Skeletal muscle cell (primary cell): Measurements from ENCODE around the gene CERS1.

Experiments
- DNase-seq: peaks from one replicate; pipeline ENCODE4 v3.0.0-alpha.2; 2010; ENCODE audit warnings: low read depth
- H3K4me3 ChIP-seq: 2 replicates; pipeline ENCODE4 v1.5.1; 2011; ENCODE audit warnings: low read depth, mild to moderate bottlenecking, control low read depth, low read length, moderate library complexity

The CERS1 gene

DNA sequence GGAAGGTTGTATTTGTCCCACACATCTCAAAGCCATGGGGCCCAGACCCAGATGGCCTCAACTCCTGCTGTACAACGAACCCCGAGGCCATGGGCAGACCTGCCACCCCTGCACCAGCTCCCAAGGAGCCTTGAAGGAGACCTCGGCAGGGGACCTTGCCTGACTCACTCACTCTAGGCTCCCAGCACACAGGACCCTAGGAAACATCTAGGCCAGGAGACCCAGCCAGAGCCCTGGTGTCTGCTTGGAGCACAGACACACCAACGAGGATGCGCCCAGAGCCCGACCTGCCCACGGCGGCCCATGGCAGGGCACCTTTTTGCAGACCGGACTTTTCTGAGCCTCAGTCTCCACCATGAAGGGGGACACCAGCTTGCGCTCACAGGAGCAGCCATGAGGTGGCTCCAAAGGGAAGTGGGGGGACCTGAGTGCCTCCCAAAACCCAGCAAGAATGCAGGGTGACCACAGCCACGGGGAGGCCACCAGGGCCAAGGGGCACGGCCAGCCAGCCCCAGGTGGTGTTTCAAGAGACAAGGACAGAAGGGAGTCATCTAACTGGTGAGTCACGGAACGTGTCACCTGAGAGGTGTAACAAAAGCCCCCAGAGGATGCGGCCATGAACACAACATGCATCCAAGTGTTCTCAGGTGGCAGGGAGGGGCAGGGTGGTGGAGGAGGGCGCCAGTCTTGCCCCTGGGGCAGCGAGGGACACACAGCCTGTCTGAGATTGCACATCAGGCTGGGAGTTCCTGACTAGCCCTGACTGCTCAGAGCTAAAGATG, 4.9 kb upstream of the CERS1 start:
- H3K4me3 ChIP-seq = no peak overlapping the region
- DNase-seq = no peak

DNA sequence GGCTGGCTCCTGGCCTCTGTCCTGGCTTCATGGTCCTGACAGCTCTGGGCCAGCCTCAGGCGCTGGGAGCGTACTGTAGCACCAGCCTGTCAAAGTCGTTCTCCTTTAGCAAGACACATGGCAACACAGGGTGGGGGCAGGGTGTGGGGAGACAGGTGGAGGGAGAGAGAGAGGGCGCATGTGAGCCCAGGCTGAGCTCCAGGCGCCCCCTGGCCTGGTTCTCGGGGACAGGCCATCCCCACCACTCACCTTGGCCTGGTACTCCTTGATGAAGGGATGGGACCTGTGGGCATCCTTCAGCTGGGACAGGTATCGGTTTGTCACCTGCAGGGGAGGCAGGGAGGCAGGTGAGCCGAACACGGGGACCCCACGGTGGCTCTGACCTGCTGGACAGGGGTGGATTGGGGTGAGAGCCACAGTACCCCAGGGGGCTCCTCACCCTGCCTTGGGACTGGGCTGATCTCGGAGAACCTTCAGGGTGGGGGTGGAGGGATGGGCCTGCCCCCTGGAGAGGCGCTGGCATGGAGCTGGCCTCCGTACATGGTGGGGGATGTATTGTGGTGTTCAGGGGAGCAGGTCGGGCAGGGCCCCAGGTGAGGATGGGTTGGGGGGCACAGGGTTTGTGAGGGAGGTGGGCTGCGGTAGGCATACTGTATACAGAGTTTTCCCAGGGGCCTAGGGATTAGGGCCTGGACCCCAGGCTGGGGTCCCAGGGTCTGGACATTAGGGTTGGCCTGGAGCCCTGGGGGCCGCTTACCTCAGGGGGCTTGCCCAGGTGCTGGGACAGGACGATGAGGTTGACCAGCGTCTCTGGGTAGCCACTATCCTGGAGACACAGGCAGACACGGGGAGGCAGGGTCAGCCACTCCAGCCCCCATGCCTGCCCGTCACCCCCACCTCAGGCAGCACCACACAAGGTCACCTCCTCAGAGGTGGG, 3.9 kb upstream of the CERS1 start:
- H3K4me3 ChIP-seq = no peak overlapping the region
- DNase-seq = no peak

DNA sequence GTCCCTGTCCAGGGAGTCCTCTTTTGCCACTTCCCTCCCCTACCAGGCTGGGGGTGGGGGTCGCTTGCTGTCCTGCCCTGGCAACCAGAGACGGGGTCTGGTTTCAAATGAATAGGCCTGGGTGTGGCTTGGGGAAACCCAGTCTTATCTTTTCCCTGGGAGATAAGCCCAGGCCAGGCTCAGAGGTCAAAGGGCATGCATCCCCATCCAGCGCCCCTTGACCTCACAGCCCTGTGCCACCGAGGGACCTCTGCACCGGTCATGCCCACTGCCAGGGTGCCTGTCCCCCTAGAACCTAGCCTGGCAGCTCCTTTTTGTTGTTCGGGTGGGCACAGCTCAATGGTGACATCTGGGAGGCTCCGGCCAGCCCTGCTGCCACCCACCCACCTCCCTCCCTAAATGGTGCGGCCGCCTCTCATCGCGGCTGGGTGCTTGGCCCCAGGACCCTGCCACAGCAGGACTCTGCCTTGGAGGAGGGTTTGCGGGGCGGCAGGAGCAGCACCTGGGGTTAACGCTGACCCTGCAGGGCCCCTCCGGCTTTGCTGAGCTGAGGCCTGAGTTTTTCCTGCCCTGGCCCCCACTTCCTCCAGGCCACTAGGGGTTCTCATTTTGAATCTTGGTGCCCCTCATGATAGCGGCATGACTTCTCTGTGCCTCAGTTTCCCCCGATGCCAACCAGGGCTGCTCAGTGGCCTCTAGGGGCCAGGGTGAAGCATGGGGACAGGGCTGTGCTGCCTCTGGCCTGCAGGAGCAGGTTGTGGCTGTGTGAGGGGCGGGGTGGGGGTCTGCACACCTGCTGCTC, 2.9 kb upstream of the CERS1 start:
- no peak overlapping the region for H3K4me3 ChIP-seq
- no peak for DNase-seq

DNA sequence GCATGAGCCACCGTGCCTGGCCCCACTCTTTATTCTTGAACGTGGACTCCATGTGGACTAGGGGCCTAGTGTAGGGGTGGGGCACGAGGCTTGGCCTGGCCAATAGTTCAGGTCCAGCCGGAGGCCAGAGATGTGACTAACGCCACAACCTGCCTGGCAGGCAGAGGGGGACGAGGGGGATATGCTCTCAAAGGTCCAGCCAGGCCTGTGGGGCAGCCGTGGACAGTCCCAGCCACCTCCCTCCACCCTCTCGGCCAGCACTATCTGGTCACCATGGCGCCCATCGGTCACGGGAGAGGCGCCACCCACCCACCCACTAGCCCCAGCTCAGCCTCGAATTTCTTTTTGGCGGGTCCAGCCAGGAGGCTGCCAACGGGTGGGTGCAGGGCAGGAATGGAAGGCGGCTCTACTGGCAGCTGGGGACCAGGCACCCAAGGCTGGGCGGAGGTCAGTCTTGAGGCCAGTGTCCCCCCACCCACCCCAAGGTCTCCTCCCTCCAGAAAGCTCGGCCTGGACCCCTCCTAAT, 2.2 kb upstream of the CERS1 start:
- DNase-seq = no peak
- H3K4me3 ChIP-seq = no peak overlapping the region

DNA sequence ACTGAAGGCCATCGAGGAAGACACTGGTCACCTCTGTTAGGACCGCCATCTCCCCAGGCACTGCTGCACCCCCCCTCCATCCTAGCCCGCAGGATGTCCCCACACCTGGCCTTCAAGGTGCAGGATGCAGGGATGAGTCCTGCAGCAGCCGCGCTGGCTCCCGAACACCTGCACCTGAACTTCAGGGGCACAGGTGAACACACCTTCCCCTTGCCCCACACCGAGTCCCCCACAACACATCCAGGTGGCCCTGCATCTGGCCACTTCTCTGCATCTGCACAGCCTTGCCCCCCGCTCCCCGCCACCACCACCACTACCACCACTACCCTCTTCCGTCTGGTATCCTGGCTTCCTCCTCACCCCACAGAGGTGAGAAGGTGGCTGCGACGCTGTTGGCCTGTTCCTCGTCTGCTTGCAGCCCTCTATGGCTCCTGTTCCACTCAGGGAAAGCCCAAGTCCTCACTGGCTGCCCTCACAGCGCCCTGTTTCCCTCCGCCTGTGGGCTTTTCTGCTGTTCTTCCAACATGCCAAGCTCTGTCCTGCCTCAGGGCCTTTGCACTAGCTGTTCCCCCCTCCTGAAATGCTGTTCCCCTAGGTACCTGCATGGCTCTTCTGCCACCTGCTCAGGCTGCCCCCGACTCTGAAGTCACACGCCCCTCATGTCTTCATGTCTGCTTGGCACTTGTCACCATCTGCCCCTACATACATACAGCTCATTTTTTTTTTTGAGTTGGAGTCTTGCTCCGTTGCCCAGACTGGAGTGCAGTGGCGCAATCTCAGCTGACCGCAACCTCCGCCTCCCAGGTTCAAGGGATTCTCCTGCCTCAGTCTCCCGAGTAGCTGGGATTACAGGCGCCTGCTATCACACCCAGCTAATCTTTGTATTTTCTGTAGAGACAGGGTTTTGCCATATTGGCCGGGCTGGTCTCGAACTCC, 1.4 kb upstream of the CERS1 start:
- no peak overlapping the region for H3K4me3 ChIP-seq

DNA sequence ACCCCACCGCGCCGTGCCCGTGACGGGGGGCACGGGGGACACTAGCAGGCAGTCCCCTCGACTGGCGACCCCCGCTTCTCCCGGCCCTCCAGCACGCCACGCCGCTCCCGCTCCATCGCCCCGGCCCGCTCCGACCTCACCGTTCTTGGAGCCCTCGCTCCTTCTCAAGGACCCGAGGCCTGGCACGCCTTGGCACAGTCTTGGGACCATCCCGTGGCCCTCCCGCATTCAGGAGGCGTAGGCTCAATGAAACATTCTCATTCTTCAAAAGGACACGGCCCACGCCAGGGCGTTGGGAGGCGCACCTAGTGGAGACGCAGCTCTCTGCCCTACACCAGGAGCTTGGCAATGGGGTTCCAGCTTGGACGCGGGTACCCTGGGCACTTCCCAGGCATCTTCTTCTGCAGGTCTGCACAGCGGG, 473 bp upstream of the CERS1 start:
- peak overlapping the region; percentile 23 for H3K4me3 ChIP-seq

More for the DNA sequence above, 1.4 kb upstream of the CERS1 start:
- no peak for DNase-seq

DNA sequence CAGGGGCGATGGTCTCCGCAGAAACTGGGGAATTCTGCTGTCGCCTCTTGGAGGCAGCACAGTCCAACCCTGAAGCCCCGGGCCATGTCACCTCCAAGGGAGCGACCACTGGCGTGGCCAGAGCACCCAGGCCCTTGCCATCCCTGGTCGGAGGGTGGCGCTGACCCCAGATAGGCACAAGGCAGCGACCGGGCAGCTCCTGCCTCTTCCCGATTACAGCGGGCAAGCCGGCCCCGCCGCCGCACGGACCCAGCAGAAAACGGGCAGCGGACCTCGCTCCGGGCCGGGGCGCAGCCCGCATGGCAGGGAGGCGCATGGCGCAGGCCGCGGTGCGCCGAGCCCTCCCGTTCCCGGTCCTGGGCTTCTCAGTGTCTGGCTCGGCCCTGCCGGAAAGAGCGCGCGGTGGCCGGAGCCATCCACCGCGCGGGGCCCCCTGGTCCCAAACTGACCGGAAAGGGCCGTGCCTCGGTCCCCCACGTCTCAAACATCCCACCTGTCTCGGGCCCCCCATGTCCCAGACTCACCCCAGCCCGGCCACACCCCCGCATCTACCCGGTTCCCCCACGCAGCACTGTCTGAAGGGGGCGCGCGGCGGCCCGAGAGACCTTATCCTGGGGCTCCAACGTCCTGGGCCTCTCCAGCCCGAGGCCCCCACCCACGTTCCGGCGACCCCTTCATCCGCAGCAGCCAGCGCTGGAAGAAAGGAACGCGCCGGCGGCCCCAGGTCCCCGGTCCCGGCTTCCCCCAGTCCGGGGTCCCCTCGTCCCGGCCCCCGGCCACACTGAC, 727 bp downstream of the CERS1 start:
- H3K4me3 ChIP-seq = peak overlapping the region; percentile 63
- DNase-seq = no peak

More for the DNA sequence above, 473 bp upstream of the CERS1 start:
- DNase-seq = no peak

DNA sequence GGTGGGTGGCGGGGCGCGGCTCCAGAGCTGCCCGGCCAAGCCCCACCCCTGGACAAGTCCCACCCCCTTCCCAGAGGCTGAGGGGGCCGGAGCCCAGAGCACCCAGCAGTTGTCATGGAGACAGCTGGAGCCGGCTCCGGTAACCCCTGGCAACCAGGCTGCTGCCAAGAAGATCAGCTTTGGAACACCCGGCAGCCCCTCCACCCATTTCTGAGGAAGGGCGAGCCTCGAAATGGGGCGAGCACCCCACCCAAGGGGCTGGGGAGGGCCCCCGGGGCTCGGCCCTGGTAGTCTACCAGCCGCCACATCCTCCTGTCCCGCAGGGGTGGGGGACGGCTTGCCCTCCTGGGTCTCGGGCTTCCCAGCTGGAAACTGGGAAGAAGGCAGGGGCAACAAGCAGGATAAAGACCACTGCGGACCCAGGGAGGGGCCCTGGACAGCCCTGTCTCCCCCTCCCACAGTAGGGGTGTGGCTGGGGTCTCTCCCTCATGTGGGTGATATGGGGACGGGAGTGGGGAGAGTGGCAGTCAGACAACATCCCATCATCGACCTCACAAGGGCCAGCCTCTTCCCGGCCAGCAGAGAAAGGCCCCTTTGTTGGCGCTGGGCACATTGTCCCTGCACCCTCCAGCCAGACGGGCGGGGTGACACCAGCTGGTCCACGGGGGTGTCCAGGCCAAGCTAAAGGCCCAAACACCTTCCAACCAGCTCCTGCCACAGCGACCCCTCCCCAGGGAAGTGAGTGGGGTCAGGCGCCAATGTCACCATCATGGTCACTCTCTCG, 1.5 kb downstream of the CERS1 start:
- peak; percentile 19 for DNase-seq

DNA sequence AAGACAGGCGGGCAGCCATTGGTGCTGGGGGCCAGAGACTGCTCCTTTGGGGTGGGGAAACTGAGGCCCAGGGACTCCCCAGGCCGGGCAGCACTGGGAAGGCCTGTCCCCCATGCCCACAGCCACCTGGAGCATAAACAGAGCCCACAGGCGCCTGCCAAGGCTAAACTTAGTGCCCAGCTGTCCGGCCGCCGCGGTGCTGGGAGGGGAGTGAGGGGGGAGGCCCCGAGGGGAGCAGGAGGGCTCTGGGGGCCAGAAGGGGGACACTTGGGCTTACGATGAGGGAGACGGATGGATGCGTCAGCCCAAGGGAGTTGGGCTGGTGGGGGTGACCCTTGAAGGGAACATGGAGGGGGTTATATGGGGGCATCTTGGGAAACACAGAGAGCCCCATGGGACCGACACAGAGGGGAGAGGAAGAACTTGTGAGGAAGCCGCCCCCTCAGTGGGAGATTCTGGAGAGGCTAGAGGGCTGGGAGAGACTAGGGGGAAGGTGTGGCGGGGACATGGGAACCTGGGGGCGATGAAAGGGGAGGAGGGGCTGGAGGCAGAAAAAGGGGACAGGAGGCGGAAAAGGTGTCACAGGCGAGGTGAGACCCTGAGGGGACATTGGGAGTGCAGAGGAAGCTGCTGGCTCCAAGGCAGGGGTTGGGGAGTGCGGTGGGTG, 2.2 kb downstream of the CERS1 start:
- no peak for DNase-seq
- H3K4me3 ChIP-seq = no peak overlapping the region

More for the DNA sequence above, 1.5 kb downstream of the CERS1 start:
- H3K4me3 ChIP-seq = peak overlapping the region; percentile 63

DNA sequence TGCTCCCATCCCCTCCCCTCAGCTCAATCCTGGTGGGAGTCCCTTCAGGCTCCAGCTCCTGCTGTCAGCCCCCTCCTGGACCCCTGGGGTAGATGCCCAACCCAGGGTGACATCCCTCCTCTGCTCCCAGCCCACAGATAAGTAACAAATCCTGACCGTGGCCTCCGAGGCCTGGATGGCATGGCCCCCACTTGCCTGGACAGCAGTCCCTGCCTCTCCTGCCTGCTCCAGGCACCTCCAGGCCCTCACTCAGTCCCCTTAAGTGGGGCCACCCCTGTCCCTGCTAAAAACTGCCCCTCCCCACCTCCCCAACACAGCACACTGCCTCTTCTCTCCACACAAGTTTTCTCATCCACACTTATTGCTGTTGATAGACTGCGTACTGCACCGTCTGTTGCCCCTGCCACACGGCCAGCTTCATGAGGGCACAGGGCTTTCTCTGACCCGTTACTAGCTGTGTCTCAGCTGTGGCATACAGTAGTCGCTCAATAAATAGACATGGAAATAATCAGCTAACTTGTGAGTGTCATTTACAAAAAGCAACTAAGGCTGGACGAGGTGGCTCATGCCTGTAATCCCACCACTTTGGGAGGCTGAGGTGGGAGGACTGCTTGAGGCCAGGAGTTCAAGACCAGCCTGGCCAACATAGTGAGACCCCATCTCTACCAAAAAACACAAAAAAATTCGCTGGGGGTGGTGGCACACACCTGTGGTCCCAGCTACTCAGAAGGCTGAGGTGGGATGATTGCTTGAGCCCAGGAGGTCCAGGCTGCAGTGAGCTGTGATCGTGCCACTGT, 5.8 kb downstream of the CERS1 start:
- no peak for DNase-seq
- no peak overlapping the region for H3K4me3 ChIP-seq

DNA sequence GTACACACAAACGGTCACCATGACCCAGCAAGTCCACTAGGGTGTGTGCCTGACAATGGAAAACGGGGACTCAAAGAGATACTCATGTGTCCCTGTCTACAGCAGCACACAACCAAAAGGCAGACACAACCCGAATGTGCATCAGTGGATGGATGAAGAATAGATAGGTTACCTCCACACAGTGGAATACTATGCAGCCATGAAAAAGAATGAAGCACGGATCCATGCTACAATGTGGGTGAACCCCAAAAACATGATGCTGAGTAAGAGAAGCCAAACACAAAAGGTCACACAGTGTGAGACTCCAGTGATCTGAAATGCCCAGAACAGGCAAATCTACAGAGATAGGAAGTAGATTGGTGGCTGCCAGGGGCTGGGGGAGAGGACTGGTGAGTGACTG, 9.0 kb downstream of the CERS1 start:
- H3K4me3 ChIP-seq = no peak overlapping the region
- no peak for DNase-seq

DNA sequence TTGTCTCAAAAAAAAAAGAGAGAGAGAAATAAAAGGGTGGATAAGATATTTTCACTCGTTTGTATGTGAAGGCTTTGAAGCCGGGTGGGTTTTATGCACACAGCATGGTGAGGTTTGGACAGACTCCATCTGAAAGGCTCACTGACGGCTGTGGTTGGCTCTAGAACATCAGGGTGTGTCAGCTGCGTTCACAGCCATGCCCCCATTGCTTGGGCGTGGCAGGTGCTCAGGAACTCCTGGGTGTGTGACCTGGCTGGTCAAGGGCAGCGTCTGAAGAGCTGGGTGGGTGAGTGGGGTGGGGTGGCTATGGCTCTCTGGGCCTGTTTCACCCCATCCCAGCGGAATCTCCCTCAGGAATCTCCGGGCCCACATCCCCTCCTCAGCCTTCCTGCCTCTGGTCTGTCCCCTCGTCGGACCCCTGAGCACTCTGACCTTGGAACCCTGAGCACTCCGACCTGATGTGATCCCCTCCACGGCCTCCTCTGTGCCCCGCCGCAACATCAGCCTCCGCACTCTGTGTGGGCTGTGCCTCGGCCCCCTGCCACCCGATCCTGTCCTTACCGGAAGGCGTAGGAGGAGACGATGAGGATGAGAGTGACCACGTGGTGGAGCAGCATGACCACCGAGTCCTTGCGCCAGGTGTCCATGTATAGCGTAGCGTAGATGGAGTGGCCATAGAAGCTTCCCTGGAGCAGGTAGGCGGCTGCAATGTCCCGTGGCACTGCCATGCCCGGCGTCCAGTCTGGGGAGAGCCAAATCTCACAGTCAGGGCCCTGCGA, 12.2 kb downstream of the CERS1 start:
- no peak overlapping the region for H3K4me3 ChIP-seq
- no peak for DNase-seq

DNA sequence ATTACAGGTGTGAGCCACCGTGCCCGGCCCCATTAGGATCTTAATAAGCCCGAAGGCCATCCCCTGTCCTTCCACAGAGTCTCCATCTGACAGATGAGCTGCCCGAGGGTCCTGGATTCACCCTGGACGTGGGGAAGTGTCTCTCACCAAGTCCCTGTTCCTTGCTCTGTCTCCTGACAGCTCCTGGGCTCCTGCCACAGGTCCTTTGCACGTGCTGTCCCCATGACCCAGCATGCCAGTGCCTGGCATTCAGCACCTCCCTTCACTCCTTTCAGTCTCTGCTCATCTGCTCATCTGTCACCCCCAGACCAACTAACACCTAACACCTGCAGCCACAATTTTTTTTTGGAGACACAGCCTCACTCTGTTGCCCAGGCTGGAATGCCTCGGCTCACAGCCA, 14.5 kb downstream of the CERS1 start:
- H3K4me3 ChIP-seq = no peak overlapping the region
- no peak for DNase-seq

DNA sequence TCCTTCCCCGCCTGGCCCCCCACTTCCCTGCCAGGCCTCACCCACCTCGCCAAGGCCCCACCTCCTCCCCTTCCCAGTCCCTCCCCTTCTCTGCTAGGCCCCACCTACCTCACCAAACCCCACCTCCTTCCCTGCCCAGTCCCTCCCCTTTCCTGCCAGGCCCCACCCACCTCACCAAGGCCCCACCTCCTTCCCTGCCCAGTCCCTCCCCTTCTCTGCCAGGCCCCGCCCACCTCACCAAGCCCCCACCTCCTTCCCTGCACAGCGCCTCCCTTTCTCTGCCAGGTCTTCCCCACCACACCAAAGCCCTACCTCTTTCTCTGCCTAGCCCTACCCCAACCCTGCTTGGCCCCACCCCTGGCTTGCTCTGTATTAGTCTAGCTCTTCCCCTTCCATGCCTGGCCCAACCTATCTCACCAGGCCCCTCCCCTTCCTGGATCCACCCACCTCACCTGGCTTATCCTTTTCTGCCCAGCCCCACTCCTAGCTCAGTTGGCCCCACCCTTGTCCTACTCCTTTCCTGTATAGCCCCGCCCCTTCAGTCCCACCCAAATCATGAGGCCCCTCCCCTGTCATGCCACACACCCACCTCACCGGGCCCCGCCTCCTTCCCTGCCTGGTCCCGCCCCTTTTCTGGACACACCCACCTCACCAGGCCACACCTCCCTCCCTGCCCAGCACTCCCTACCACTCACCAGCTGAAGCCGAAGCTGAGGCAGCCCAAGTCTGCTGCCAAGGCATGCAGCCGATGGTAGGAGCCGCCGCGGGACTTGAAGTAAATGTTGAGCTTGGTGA, 16.2 kb downstream of the CERS1 start:
- H3K4me3 ChIP-seq = no peak overlapping the region
- DNase-seq = no peak
